Activated CD4-positive, alpha-beta T cell treated with anti-CD3 and anti-CD28 coated beads for 24 hours (primary cell): ENCODE data around the gene DAPK2.
"Not testable (repeated sequence)": the region's sequence is repeated elsewhere in the genome, so short reads cannot be mapped to it uniquely, and the experiment has no call there.

Experiments
- DNase-seq, 2 donors: peaks; one replicate each; pipeline ENCODE4 v3.0.0-alpha.2; 2020; ENCODE audit warnings: low read depth in 2 of 2

The DAPK2 gene

GRCh38 chr15:64046421-64047153 is at the start of gene DAPK2:
DAPK2 (minus strand) TSS chr15:64046485; CDS start chr15:64040261, 6,224 bp downstream.
- DNase-seq = peak; percentile 45 to 49

GRCh38 chr15:64095431-64095794 is 49.1 kb upstream of the DAPK2 start:
- no peak for DNase-seq

GRCh38 chr15:64093627-64094417 is 47.5 kb upstream of the DAPK2 start, which contains the start of gene CIAO2A:
CIAO2A (minus strand) TSS chr15:64093838; CDS start chr15:64093768, 70 bp downstream.
- peak; percentile 84 to 88 for DNase-seq

GRCh38 chr15:64092864-64093626 is 46.8 kb upstream of the DAPK2 start:
- peak in 1 of 2 donors; percentile 7 for DNase-seq

- no peak for DNase-seq
These were observed 46.0 kb upstream of the DAPK2 start for GRCh38 chr15:64092075-64092820.

GRCh38 chr15:64090527-64090926 is 44.2 kb upstream of the DAPK2 start:
- DNase-seq = no peak

GRCh38 chr15:64089543-64090280 is 43.4 kb upstream of the DAPK2 start:
- DNase-seq = no peak

- no peak for DNase-seq
These were observed 36.5 kb upstream of the DAPK2 start for GRCh38 chr15:64082757-64083156.

GRCh38 chr15:64073496-64073895 is 27.2 kb upstream of the DAPK2 start:
- not testable (repeated sequence) for DNase-seq

- no peak for DNase-seq
These were observed 26.5 kb upstream of the DAPK2 start for GRCh38 chr15:64072812-64073211.

- DNase-seq = no peak
These were observed 25.9 kb upstream of the DAPK2 start for GRCh38 chr15:64071931-64072765.

GRCh38 chr15:64070965-64071851 is 24.9 kb upstream of the DAPK2 start:
- no peak for DNase-seq

- no peak for DNase-seq
These were observed 23.8 kb upstream of the DAPK2 start for GRCh38 chr15:64070106-64070505.

GRCh38 chr15:64068133-64068532 is 21.8 kb upstream of the DAPK2 start:
- no peak for DNase-seq

- peak; percentile 51 to 52 for DNase-seq
These were observed 21.3 kb upstream of the DAPK2 start for GRCh38 chr15:64067564-64068030.

GRCh38 chr15:64066451-64066850 is 20.2 kb upstream of the DAPK2 start:
- DNase-seq = no peak

GRCh38 chr15:64060716-64061115 is 14.4 kb upstream of the DAPK2 start:
- no peak for DNase-seq

GRCh38 chr15:64059104-64059503 is 12.8 kb upstream of the DAPK2 start:
- DNase-seq = not testable (repeated sequence)

GRCh38 chr15:64058279-64058678 is 12.0 kb upstream of the DAPK2 start:
- no peak for DNase-seq
